PC-3 (cell line): ENCODE measurements around the gene SP4.

Experiments used
- CTCF ChIP-seq: fragments of 300-600 bp; sonication (generic); conservative IDR thresholded peaks from 2 replicates; pipeline ENCODE4 v1.5.1; 2017; ENCODE audit warnings: antibody characterized with exemption, low read depth, mild to moderate bottlenecking, low read length
- EZH2 ChIP-seq: fragments of 300-600 bp; sonication (generic); IDR thresholded peaks from one replicate; pipeline ENCODE4 v1.6.1; 2017; ENCODE audit warnings: antibody characterized with exemption, mild to moderate bottlenecking, low read length; ENCODE audit not compliant: unreplicated experiment
- EZH2phosphoT487 ChIP-seq: fragments of 300-600 bp; sonication (generic); IDR thresholded peaks from 2 replicates; pipeline ENCODE4 v1.6.1; 2018; ENCODE audit warnings: mild to moderate bottlenecking, antibody characterized with exemption, low read length, borderline replicate concordance

- TF ChIP-seq CTCF = no peak
- TF ChIP-seq EZH2 = no peak
- no peak for TF ChIP-seq EZH2phosphoT487
Observed at GRCh38 chr7:21461282-21461681, 33.4 kb downstream of the SP4 start.
